SK-N-SH treated with all-trans-retinoic acid at 6 μM for 48 hours (cell line): ENCODE results near the gene UBLCP1.
"Not testable (repeated sequence)": the region's sequence is repeated elsewhere in the genome, so short reads cannot be mapped to it uniquely, and the experiment has no call there.

Experiments
- ATAC-seq: fragments of 200-7000 bp; cut with Tn5 transposase; 3 replicates; pipeline ENCODE4 v1.9.1; 2020; ENCODE audit warnings: mild to moderate bottlenecking, moderate library complexity
- ARNTL ChIP-seq: fragments of 450-650 bp; formaldehyde crosslinking; IDR thresholded peaks from 2 replicates; pipeline ENCODE4 v1.5.0; 2020; ENCODE audit warnings: low read depth, mild to moderate bottlenecking, moderate library complexity, borderline replicate concordance
- BACH2 ChIP-seq: fragments of 250-450 bp; sonication (Bioruptor Pico); IDR thresholded peaks from 2 replicates; pipeline ENCODE4 v1.9.0; 2021; ENCODE audit warnings: mild to moderate bottlenecking, borderline replicate concordance
- CSDC2 ChIP-seq: fragments of 250-450 bp; sonication (Bioruptor Pico); IDR thresholded peaks from 2 replicates; pipeline ENCODE4 v1.5.0; 2020; ENCODE audit warnings: mild to moderate bottlenecking, moderate library complexity
- CSRNP3 ChIP-seq: fragments of 250-450 bp; sonication (Bioruptor Pico); IDR thresholded peaks from 2 replicates; pipeline ENCODE4 v1.5.1; 2021; ENCODE audit warnings: mild to moderate bottlenecking, moderate library complexity
- ESRRG ChIP-seq: fragments of 250-450 bp; sonication (Bioruptor Pico); IDR thresholded peaks from 2 replicates; pipeline ENCODE4 v1.6.1; 2021; ENCODE audit warnings: mild to moderate bottlenecking
- GLIS3 ChIP-seq: fragments of 250-450 bp; sonication (Bioruptor Pico); IDR thresholded peaks from 2 replicates; pipeline ENCODE4 v1.5.0; 2020; ENCODE audit warnings: mild to moderate bottlenecking, moderate library complexity
- ISL1 ChIP-seq: fragments of 250-450 bp; sonication (Bioruptor Pico); IDR thresholded peaks from 2 replicates; pipeline ENCODE4 v2.1.2; 2022; ENCODE audit warnings: mild to moderate bottlenecking, moderate library complexity
- OSR1 ChIP-seq: fragments of 250-450 bp; sonication (Bioruptor Pico); IDR thresholded peaks from 2 replicates; pipeline ENCODE4 v1.8.0; 2022; ENCODE audit warnings: moderate library complexity, mild to moderate bottlenecking, inconsistent platforms
- PPARA ChIP-seq: fragments of 250-450 bp; sonication (Bioruptor Pico); IDR thresholded peaks from 2 replicates; pipeline ENCODE4 v1.5.0; 2020; ENCODE audit warnings: mild to moderate bottlenecking, borderline replicate concordance
- RARB ChIP-seq: fragments of 250-450 bp; sonication (Bioruptor Pico); IDR thresholded peaks from 2 replicates; pipeline ENCODE4 v1.8.0; 2021; ENCODE audit warnings: mild to moderate bottlenecking, moderate library complexity
- SNAI2 ChIP-seq: fragments of 250-450 bp; sonication (Bioruptor Pico); IDR thresholded peaks from 2 replicates; pipeline ENCODE4 v1.5.0; 2020; ENCODE audit warnings: mild to moderate bottlenecking, moderate library complexity
- TCF4 ChIP-seq: fragments of 250-450 bp; sonication (Bioruptor Pico); IDR thresholded peaks from 2 replicates; pipeline ENCODE4 v1.8.0; 2021; ENCODE audit warnings: mild to moderate bottlenecking, moderate library complexity, borderline replicate concordance
- TOX ChIP-seq: fragments of 250-450 bp; sonication (Bioruptor Pico); IDR thresholded peaks from 2 replicates; pipeline ENCODE4 v1.8.0; 2021; ENCODE audit warnings: mild to moderate bottlenecking, moderate library complexity, borderline replicate concordance
- ZC3H10 ChIP-seq: fragments of 250-450 bp; sonication (Bioruptor Pico); IDR thresholded peaks from 2 replicates; pipeline ENCODE4 v1.5.1; 2021; ENCODE audit warnings: mild to moderate bottlenecking, moderate library complexity
- ZFP30 ChIP-seq: fragments of 450-650 bp; formaldehyde crosslinking; IDR thresholded peaks from 2 replicates; pipeline ENCODE4 v1.5.0; 2022; ENCODE audit warnings: mild to moderate bottlenecking, moderate library complexity
- ZNF565 ChIP-seq: fragments of 450-650 bp; formaldehyde crosslinking; conservative IDR thresholded peaks from 2 replicates; pipeline ENCODE4 v1.5.0; 2020; ENCODE audit warnings: low read depth, mild to moderate bottlenecking, moderate library complexity
- ZNF70 ChIP-seq: fragments of 450-650 bp; formaldehyde crosslinking; IDR thresholded peaks from 2 replicates; pipeline ENCODE4 v1.5.0; 2020; ENCODE audit warnings: mild to moderate bottlenecking, moderate library complexity
- ZNF8 ChIP-seq: fragments of 450-650 bp; formaldehyde crosslinking; IDR thresholded peaks from 2 replicates; pipeline ENCODE4 v1.5.0; 2020; ENCODE audit warnings: mild to moderate bottlenecking, moderate library complexity
- TF ChIP-seq, protein P1 (sequence below): fragments of 250-450 bp; sonication (Bioruptor Pico); IDR thresholded peaks from 2 replicates; pipeline ENCODE4 v1.5.1; 2020; ENCODE audit warnings: low read depth, mild to moderate bottlenecking, moderate library complexity
- TF ChIP-seq, protein P2 (sequence below): fragments of 250-450 bp; sonication (Bioruptor Pico); IDR thresholded peaks from 2 replicates; pipeline ENCODE4 v1.8.0; 2021; ENCODE audit warnings: low read depth, mild to moderate bottlenecking, moderate library complexity, borderline replicate concordance
- TF ChIP-seq, protein P3 (sequence below): fragments of 250-450 bp; sonication (Bioruptor Pico); IDR thresholded peaks from 2 replicates; pipeline ENCODE4 v1.5.0; 2020; ENCODE audit warnings: mild to moderate bottlenecking, moderate library complexity

The UBLCP1 gene

DNA sequence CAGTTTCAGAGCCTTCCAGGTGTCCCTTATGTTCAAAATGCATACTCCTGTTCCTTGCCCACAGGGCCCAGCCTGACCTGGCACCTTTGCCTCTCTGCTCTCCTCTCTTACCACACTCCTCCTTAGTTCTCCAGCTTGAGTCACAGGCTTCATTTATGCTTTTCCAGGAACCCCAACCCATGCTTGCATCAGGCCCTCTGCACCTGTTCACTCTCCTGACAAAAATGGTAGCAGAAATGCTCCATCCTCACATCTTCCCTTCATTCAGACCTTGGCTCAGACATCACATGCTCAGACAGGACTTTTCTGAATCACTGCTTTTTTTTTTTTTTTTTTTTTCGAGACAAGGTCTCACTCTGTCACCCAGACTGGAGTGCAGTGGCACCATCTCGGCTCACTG is 38.6 kb upstream of the UBLCP1 start:
- ATAC-seq: no peak
- TF ChIP-seq ZNF8 (CRISPR knock-in tag): no peak
- TF ChIP-seq SNAI2 (CRISPR knock-in tag): no peak
- TF ChIP-seq, protein P1, sequence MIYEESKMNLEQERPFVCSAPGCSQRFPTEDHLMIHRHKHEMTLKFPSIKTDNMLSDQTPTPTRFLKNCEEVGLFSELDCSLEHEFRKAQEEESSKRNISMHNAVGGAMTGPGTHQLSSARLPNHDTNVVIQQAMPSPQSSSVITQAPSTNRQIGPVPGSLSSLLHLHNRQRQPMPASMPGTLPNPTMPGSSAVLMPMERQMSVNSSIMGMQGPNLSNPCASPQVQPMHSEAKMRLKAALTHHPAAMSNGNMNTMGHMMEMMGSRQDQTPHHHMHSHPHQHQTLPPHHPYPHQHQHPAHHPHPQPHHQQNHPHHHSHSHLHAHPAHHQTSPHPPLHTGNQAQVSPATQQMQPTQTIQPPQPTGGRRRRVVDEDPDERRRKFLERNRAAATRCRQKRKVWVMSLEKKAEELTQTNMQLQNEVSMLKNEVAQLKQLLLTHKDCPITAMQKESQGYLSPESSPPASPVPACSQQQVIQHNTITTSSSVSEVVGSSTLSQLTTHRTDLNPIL: no peak

DNA sequence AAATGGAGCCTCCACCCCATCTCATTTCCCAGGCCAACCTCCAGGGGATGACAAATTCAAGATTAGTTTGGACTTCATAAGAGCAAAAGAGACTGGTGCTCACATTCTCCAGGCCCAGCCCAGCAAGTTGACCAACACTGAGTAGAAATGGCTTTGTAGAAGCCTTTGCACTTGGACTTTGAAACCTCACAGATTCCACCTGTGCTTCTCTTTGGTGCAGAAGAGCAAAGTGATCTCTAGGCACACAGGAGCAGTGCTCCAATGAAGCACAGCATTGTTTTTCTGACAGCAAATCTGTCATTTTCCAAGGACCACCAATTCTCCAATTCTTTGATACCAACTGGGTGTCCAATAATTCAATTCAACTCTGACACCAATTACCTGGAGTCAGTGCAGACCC is 36.6 kb upstream of the UBLCP1 start:
- no peak for TF ChIP-seq BACH2 (CRISPR knock-in tag)
- no peak for TF ChIP-seq ESRRG (CRISPR knock-in tag)
- no peak for TF ChIP-seq ISL1
- no peak for TF ChIP-seq TCF4 (CRISPR knock-in tag)
- no peak for TF ChIP-seq SNAI2 (CRISPR knock-in tag)
- no peak for TF ChIP-seq OSR1 (CRISPR knock-in tag)
- no peak for ATAC-seq

DNA sequence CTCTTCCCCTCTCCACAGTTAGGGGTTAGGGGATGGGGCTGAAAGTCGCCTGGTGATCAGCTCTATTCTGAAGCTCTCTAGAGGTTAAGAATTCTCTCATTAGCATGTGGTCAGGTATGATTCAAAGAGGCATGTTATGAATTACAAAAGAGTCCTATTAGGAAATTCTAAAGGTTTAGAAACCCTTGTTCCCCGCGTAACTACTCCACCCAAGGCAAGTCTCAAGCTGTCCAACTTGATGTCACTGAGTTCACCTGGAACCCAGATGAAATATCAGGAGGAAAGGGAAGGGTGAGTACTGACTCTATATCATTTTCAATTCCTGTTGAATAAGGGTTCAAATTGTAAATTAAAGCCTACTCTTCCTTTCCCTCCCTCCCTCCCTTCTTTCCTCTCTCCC is 35.6 kb upstream of the UBLCP1 start:
- no peak for TF ChIP-seq PPARA
- TF ChIP-seq ZNF565 (CRISPR knock-in tag): no peak
- no peak for TF ChIP-seq TCF4 (CRISPR knock-in tag)
- no peak for TF ChIP-seq ZC3H10 (CRISPR knock-in tag)
- TF ChIP-seq OSR1 (CRISPR knock-in tag): no peak
- TF ChIP-seq ZFP30: no peak
- no peak for TF ChIP-seq SNAI2 (CRISPR knock-in tag)
- TF ChIP-seq BACH2 (CRISPR knock-in tag): no peak
- TF ChIP-seq, protein P2, sequence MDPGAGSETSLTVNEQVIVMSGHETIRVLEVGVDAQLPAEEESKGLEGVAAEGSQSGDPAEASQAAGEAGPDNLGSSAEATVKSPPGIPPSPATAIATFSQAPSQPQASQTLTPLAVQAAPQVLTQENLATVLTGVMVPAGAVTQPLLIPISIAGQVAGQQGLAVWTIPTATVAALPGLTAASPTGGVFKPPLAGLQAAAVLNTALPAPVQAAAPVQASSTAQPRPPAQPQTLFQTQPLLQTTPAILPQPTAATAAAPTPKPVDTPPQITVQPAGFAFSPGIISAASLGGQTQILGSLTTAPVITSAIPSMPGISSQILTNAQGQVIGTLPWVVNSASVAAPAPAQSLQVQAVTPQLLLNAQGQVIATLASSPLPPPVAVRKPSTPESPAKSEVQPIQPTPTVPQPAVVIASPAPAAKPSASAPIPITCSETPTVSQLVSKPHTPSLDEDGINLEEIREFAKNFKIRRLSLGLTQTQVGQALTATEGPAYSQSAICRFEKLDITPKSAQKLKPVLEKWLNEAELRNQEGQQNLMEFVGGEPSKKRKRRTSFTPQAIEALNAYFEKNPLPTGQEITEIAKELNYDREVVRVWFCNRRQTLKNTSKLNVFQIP (CRISPR knock-in tag): no peak
- TF ChIP-seq TOX (CRISPR knock-in tag): no peak
- no peak for TF ChIP-seq GLIS3 (CRISPR knock-in tag)
- TF ChIP-seq ZNF70 (CRISPR knock-in tag): no peak
- TF ChIP-seq, protein P3, sequence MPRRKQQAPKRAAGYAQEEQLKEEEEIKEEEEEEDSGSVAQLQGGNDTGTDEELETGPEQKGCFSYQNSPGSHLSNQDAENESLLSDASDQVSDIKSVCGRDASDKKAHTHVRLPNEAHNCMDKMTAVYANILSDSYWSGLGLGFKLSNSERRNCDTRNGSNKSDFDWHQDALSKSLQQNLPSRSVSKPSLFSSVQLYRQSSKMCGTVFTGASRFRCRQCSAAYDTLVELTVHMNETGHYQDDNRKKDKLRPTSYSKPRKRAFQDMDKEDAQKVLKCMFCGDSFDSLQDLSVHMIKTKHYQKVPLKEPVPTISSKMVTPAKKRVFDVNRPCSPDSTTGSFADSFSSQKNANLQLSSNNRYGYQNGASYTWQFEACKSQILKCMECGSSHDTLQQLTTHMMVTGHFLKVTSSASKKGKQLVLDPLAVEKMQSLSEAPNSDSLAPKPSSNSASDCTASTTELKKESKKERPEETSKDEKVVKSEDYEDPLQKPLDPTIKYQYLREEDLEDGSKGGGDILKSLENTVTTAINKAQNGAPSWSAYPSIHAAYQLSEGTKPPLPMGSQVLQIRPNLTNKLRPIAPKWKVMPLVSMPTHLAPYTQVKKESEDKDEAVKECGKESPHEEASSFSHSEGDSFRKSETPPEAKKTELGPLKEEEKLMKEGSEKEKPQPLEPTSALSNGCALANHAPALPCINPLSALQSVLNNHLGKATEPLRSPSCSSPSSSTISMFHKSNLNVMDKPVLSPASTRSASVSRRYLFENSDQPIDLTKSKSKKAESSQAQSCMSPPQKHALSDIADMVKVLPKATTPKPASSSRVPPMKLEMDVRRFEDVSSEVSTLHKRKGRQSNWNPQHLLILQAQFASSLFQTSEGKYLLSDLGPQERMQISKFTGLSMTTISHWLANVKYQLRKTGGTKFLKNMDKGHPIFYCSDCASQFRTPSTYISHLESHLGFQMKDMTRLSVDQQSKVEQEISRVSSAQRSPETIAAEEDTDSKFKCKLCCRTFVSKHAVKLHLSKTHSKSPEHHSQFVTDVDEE: no peak
- no peak for TF ChIP-seq CSRNP3 (CRISPR knock-in tag)
- no peak for TF ChIP-seq ARNTL
- TF ChIP-seq RARB (CRISPR knock-in tag): no peak
- TF ChIP-seq CSDC2 (CRISPR knock-in tag): no peak
- ATAC-seq: no peak

GRCh38 chr5:159228097-159228496 is 35.0 kb upstream of the UBLCP1 start:
- ATAC-seq: not testable (repeated sequence)

DNA sequence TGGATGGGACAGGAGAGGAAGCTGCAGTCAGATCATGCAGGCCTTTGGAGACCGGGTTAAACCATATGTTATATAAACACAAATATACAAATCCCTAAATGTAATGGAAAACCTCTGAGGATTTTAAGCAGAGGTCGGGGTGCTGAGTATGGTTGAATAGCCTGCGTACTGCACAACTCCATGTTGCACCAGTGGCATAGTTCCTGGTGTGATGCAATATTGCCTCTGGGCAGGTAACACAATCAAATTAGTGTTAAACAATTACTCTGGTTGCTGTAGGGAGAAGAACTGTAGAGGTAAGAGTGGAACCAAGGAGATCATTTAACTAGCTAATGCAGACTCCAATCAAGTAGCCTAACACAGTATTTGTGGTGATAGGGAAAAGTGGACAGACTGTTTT is 32.4 kb upstream of the UBLCP1 start:
- no peak for ATAC-seq
- TF ChIP-seq, protein P3: no peak
- TF ChIP-seq ZNF70 (CRISPR knock-in tag): no peak
- no peak for TF ChIP-seq ZFP30
- TF ChIP-seq TCF4 (CRISPR knock-in tag): no peak
- no peak for TF ChIP-seq ESRRG (CRISPR knock-in tag)
- TF ChIP-seq CSRNP3 (CRISPR knock-in tag): no peak
- TF ChIP-seq OSR1 (CRISPR knock-in tag): no peak
